ENCODE measurements around the gene STAM2. TPM values are rescaled to one million over a fixed set of nuclear protein-coding genes. Genes with fewer than 3 reads are reported as not detected.
"Not testable (repeated sequence)": the region's sequence is repeated elsewhere in the genome, so short reads cannot be mapped to it uniquely, and the experiment has no call there.

STAM2 gene
- total RNA-seq, 1 experiment from 2014 or later = 31.0 TPM

- Histone ChIP-seq H3K4me1 (ENCODE audit: low read length) (peaks cover 29% of the 10 kb centered on the region), H3K27me3 (ENCODE audit: low read length) (no peaks in the 10 kb centered on the region), H2AFZ (ENCODE audit: low read length) (peak overlapping the region; percentile 98), H3K79me2 (ENCODE audit: low read length) (peaks cover 42% of the 10 kb centered on the region), H3K4me2 (ENCODE audit: low read depth, low read length, poor library complexity, severe bottlenecking) (peak overlapping the region; percentile 87), H3K9me2 (replicated peaks; ENCODE audit: insufficient read depth, low read length) (no peaks in the 10 kb centered on the region), H3K9me3 (ENCODE audit: low read length) (no peaks in the 10 kb centered on the region), H4K20me1 (ENCODE audit: insufficient read depth, low read depth, low read length) (no peaks in the 10 kb centered on the region), H3K4me3 (ENCODE audit: low read length) (peak overlapping the region; percentile 81), H3K9ac (ENCODE audit: low read length) (peak overlapping the region; percentile 84), H3K36me3 (ENCODE audit: insufficient read depth, low read length) (no peaks in the 10 kb centered on the region), H3K27ac (ENCODE audit: low read length) (peak overlapping the region; percentile 78)
- peak; percentile 62 for DNase-seq
Observed at GRCh38 chr2:152176113-152176714, 651 bp upstream of the STAM2 start.

- H3K9ac ChIP-seq (ENCODE audit: low read length) = peak overlapping the region; percentile 84
- peak overlapping the region; percentile 87 for H3K4me2 ChIP-seq (ENCODE audit: low read depth, low read length, poor library complexity, severe bottlenecking)
- peak overlapping the region; percentile 78 for H3K27ac ChIP-seq (ENCODE audit: low read length)
- H3K36me3 ChIP-seq (ENCODE audit: insufficient read depth, low read length) = no peaks in the 10 kb centered on the region
- peak overlapping the region; percentile 81 for H3K4me3 ChIP-seq (ENCODE audit: low read length)
- no peaks in the 10 kb centered on the region for H3K9me2 ChIP-seq (replicated peaks; ENCODE audit: insufficient read depth, low read length)
- peaks cover 29% of the 10 kb centered on the region for H3K4me1 ChIP-seq (ENCODE audit: low read length)
- peak overlapping the region; percentile 88 for H2AFZ ChIP-seq (ENCODE audit: low read length)
- no peaks in the 10 kb centered on the region for H3K9me3 ChIP-seq (ENCODE audit: low read length)
- H3K27me3 ChIP-seq (ENCODE audit: low read length) = no peaks in the 10 kb centered on the region
- DNase-seq = peak; percentile 83
- H4K20me1 ChIP-seq (ENCODE audit: insufficient read depth, low read depth, low read length) = no peaks in the 10 kb centered on the region
- H3K79me2 ChIP-seq (ENCODE audit: low read length) = peaks cover 55% of the 10 kb centered on the region
Observed at GRCh38 chr2:152175012-152175367, 573 bp downstream of the STAM2 start.

- peak overlapping the region; percentile 84 for H3K9ac ChIP-seq (ENCODE audit: low read length)
- no peaks in the 10 kb centered on the region for H3K27me3 ChIP-seq (ENCODE audit: low read length)
- H3K79me2 ChIP-seq (ENCODE audit: low read length) = peaks cover 59% of the 10 kb centered on the region
- peak; percentile 50 for DNase-seq
- H3K4me1 ChIP-seq (ENCODE audit: low read length) = peaks cover 29% of the 10 kb centered on the region
- H3K36me3 ChIP-seq (ENCODE audit: insufficient read depth, low read length) = no peaks in the 10 kb centered on the region
- H4K20me1 ChIP-seq (ENCODE audit: insufficient read depth, low read depth, low read length) = no peaks in the 10 kb centered on the region
- peak overlapping the region; percentile 81 for H3K4me3 ChIP-seq (ENCODE audit: low read length)
- peak overlapping the region; percentile 87 for H3K4me2 ChIP-seq (ENCODE audit: low read depth, low read length, poor library complexity, severe bottlenecking)
- H3K27ac ChIP-seq (ENCODE audit: low read length) = peak overlapping the region; percentile 78
- no peaks in the 10 kb centered on the region for H3K9me2 ChIP-seq (replicated peaks; ENCODE audit: insufficient read depth, low read length)
- H3K9me3 ChIP-seq (ENCODE audit: low read length) = no peaks in the 10 kb centered on the region
- no peak overlapping the region for H2AFZ ChIP-seq (ENCODE audit: low read length)
Observed at GRCh38 chr2:152174574-152174973, 989 bp downstream of the STAM2 start.

- DNase-seq = no peak
- H3K9me3 ChIP-seq (ENCODE audit: low read length) = no peaks in the 10 kb centered on the region
- H3K9me2 ChIP-seq (replicated peaks; ENCODE audit: insufficient read depth, low read length) = no peaks in the 10 kb centered on the region
- H3K79me2 ChIP-seq (ENCODE audit: low read length) = peaks cover 66% of the 10 kb centered on the region
- H3K27me3 ChIP-seq (ENCODE audit: low read length) = no peaks in the 10 kb centered on the region
- H3K9ac ChIP-seq (ENCODE audit: low read length) = peak overlapping the region; percentile 84
- H3K36me3 ChIP-seq (ENCODE audit: insufficient read depth, low read length) = no peaks in the 10 kb centered on the region
- peak overlapping the region; percentile 87 for H3K4me2 ChIP-seq (ENCODE audit: low read depth, low read length, poor library complexity, severe bottlenecking)
- peak overlapping the region; percentile 78 for H3K27ac ChIP-seq (ENCODE audit: low read length)
- H2AFZ ChIP-seq (ENCODE audit: low read length) = no peak overlapping the region
- peaks cover 29% of the 10 kb centered on the region for H3K4me1 ChIP-seq (ENCODE audit: low read length)
- H3K4me3 ChIP-seq (ENCODE audit: low read length) = peak overlapping the region; percentile 81
- H4K20me1 ChIP-seq (ENCODE audit: insufficient read depth, low read depth, low read length) = no peaks in the 10 kb centered on the region
Observed at GRCh38 chr2:152173831-152174230, 1.7 kb downstream of the STAM2 start.

GRCh38 chr2:152172201-152172785 is 3.3 kb downstream of the STAM2 start:
- not testable (repeated sequence) for H3K9ac ChIP-seq (ENCODE audit: low read length); H3K9me2 ChIP-seq (replicated peaks; ENCODE audit: insufficient read depth, low read length); H2AFZ ChIP-seq (ENCODE audit: low read length); H3K4me2 ChIP-seq (ENCODE audit: low read depth, low read length, poor library complexity, severe bottlenecking); H3K27ac ChIP-seq (ENCODE audit: low read length); H4K20me1 ChIP-seq (ENCODE audit: insufficient read depth, low read depth, low read length); H3K27me3 ChIP-seq (ENCODE audit: low read length); DNase-seq; H3K36me3 ChIP-seq (ENCODE audit: insufficient read depth, low read length); H3K9me3 ChIP-seq (ENCODE audit: low read length); H3K4me3 ChIP-seq (ENCODE audit: low read length)
- H3K79me2 ChIP-seq (ENCODE audit: low read length) = peaks cover 80% of the 10 kb centered on the region
- H3K4me1 ChIP-seq (ENCODE audit: low read length) = peaks cover 30% of the 10 kb centered on the region

GRCh38 chr2:152171718-152172117 is 3.8 kb downstream of the STAM2 start:
- Histone ChIP-seq H3K4me2 (ENCODE audit: low read depth, low read length, poor library complexity, severe bottlenecking) (no peak overlapping the region), H3K9me3 (ENCODE audit: low read length) (no peaks in the 10 kb centered on the region), H3K79me2 (ENCODE audit: low read length) (peaks cover 86% of the 10 kb centered on the region), H2AFZ (ENCODE audit: low read length) (no peak overlapping the region), H3K4me3 (ENCODE audit: low read length) (no peak overlapping the region), H4K20me1 (ENCODE audit: insufficient read depth, low read depth, low read length) (no peaks in the 10 kb centered on the region), H3K9ac (ENCODE audit: low read length) (no peak overlapping the region), H3K27me3 (ENCODE audit: low read length) (no peaks in the 10 kb centered on the region), H3K4me1 (ENCODE audit: low read length) (peaks cover 33% of the 10 kb centered on the region), H3K9me2 (replicated peaks; ENCODE audit: insufficient read depth, low read length) (no peaks in the 10 kb centered on the region), H3K36me3 (ENCODE audit: insufficient read depth, low read length) (no peaks in the 10 kb centered on the region), H3K27ac (ENCODE audit: low read length) (no peak overlapping the region)
- no peak for DNase-seq

GRCh38 chr2:152169158-152169557 is 6.4 kb downstream of the STAM2 start:
- not testable (repeated sequence) for H3K4me3 ChIP-seq (ENCODE audit: low read length)

GRCh38 chr2:152167470-152167869 is 8.1 kb downstream of the STAM2 start:
- not testable (repeated sequence) for H3K27ac ChIP-seq (ENCODE audit: low read length); H3K4me3 ChIP-seq (ENCODE audit: low read length); H2AFZ ChIP-seq (ENCODE audit: low read length); H3K36me3 ChIP-seq (ENCODE audit: insufficient read depth, low read length); H3K9me2 ChIP-seq (replicated peaks; ENCODE audit: insufficient read depth, low read length); H4K20me1 ChIP-seq (ENCODE audit: insufficient read depth, low read depth, low read length); DNase-seq; H3K9ac ChIP-seq (ENCODE audit: low read length); H3K27me3 ChIP-seq (ENCODE audit: low read length); H3K4me2 ChIP-seq (ENCODE audit: low read depth, low read length, poor library complexity, severe bottlenecking); H3K9me3 ChIP-seq (ENCODE audit: low read length)
- H3K79me2 ChIP-seq (ENCODE audit: low read length) = peaks cover 98% of the 10 kb centered on the region
- peaks cover 16% of the 10 kb centered on the region for H3K4me1 ChIP-seq (ENCODE audit: low read length)

More at GRCh38 chr2:152169158-152169557, 6.4 kb downstream of the STAM2 start:
- H3K9ac ChIP-seq (ENCODE audit: low read length); H3K9me3 ChIP-seq (ENCODE audit: low read length); H3K36me3 ChIP-seq (ENCODE audit: insufficient read depth, low read length); DNase-seq; H4K20me1 ChIP-seq (ENCODE audit: insufficient read depth, low read depth, low read length); H3K9me2 ChIP-seq (replicated peaks; ENCODE audit: insufficient read depth, low read length); H2AFZ ChIP-seq (ENCODE audit: low read length); H3K27me3 ChIP-seq (ENCODE audit: low read length); H3K4me2 ChIP-seq (ENCODE audit: low read depth, low read length, poor library complexity, severe bottlenecking); H3K27ac ChIP-seq (ENCODE audit: low read length): not testable (repeated sequence)
- peaks cover 99% of the 10 kb centered on the region for H3K79me2 ChIP-seq (ENCODE audit: low read length)
- H3K4me1 ChIP-seq (ENCODE audit: low read length) = peaks cover 21% of the 10 kb centered on the region
